HEK293 (cell line): ENCODE measurements around the gene IL5RA.

Source experiments
- BCL11A ChIP-seq: fragments of 450-650 bp; formaldehyde crosslinking; IDR thresholded peaks from 2 replicates; pipeline ENCODE4 v1.5.1; 2016; ENCODE audit warnings: low read depth, missing biosample characterization, missing genetic modification characterization
- GFI1B ChIP-seq: fragments of 450-650 bp; formaldehyde crosslinking; IDR thresholded peaks from 2 replicates; pipeline ENCODE4 v1.5.1; 2016; ENCODE audit warnings: missing biosample characterization, missing genetic modification characterization
- HOXD13 ChIP-seq: sonication (generic); formaldehyde crosslinking; IDR thresholded peaks from 2 replicates; pipeline ENCODE4 v1.8.0; 2022; ENCODE audit warnings: missing genetic modification reagents, borderline replicate concordance
- KLF10 ChIP-seq: fragments of 450-650 bp; IDR thresholded peaks from 2 replicates; pipeline ENCODE4 v1.5.1; 2018; ENCODE audit warnings: missing biosample characterization, mild to moderate bottlenecking, missing genetic modification characterization
- KLF17 ChIP-seq: fragments of 450-650 bp; formaldehyde crosslinking; IDR thresholded peaks from 2 replicates; pipeline ENCODE4 v1.5.1; 2016; ENCODE audit warnings: missing biosample characterization, missing genetic modification characterization
- KLF8 ChIP-seq: fragments of 450-650 bp; formaldehyde crosslinking; IDR thresholded peaks from 2 replicates; pipeline ENCODE4 v1.5.1; 2016; ENCODE audit warnings: missing biosample characterization, missing genetic modification characterization
- PRDM10 ChIP-seq: fragments of 450-650 bp; formaldehyde crosslinking; IDR thresholded peaks from 2 replicates; pipeline ENCODE4 v1.5.1; 2016; ENCODE audit warnings: missing biosample characterization, missing genetic modification characterization
- SCRT2 ChIP-seq: fragments of 450-650 bp; formaldehyde crosslinking; IDR thresholded peaks from 2 replicates; pipeline ENCODE4 v1.5.1; 2016; ENCODE audit warnings: missing biosample characterization, missing genetic modification characterization
- ZBTB11 ChIP-seq: fragments of 450-650 bp; formaldehyde crosslinking; conservative IDR thresholded peaks from 2 replicates; pipeline ENCODE4 v1.5.1; 2016; ENCODE audit warnings: low read depth, missing biosample characterization, missing genetic modification characterization
- ZBTB17 ChIP-seq: fragments of 450-650 bp; formaldehyde crosslinking; IDR thresholded peaks from 2 replicates; pipeline ENCODE4 v1.5.1; 2016; ENCODE audit warnings: missing biosample characterization, missing genetic modification characterization
- ZBTB26 ChIP-seq: fragments of 450-650 bp; formaldehyde crosslinking; optimal IDR thresholded peaks from 2 replicates; pipeline ENCODE3; 2016; ENCODE audit warnings: missing biosample characterization, mild to moderate bottlenecking, missing genetic modification characterization
- ZNF114 ChIP-seq: fragments of 450-650 bp; formaldehyde crosslinking; IDR thresholded peaks from 2 replicates; pipeline ENCODE4 v1.5.0; 2017; ENCODE audit warnings: missing biosample characterization, missing genetic modification characterization
- ZNF140 ChIP-seq: fragments of 450-650 bp; formaldehyde crosslinking; IDR thresholded peaks from 2 replicates; pipeline ENCODE4 v1.5.1; 2016; ENCODE audit warnings: missing biosample characterization, missing genetic modification characterization
- ZNF184 ChIP-seq: fragments of 450-650 bp; IDR thresholded peaks from 2 replicates; pipeline ENCODE4 v1.5.1; 2018; ENCODE audit warnings: missing biosample characterization, mild to moderate bottlenecking, missing genetic modification characterization
- ZNF202 ChIP-seq: fragments of 450-650 bp; formaldehyde crosslinking; IDR thresholded peaks from 2 replicates; pipeline ENCODE4 v1.5.1; 2016; ENCODE audit warnings: missing biosample characterization, missing genetic modification characterization, borderline replicate concordance
- ZNF239 ChIP-seq: fragments of 450-650 bp; formaldehyde crosslinking; IDR thresholded peaks from 2 replicates; pipeline ENCODE4 v1.5.1; 2016; ENCODE audit warnings: missing biosample characterization, missing genetic modification characterization
- ZNF302 ChIP-seq: fragments of 450-650 bp; formaldehyde crosslinking; IDR thresholded peaks from 2 replicates; pipeline ENCODE4 v1.5.1; 2016; ENCODE audit warnings: missing biosample characterization, missing genetic modification characterization, low read depth
- ZNF324 ChIP-seq: fragments of 450-650 bp; formaldehyde crosslinking; IDR thresholded peaks from 2 replicates; pipeline ENCODE4 v1.5.1; 2016; ENCODE audit warnings: missing biosample characterization, missing genetic modification characterization
- ZNF350 ChIP-seq: fragments of 450-650 bp; formaldehyde crosslinking; IDR thresholded peaks from 2 replicates; pipeline ENCODE4 v1.5.0; 2017; ENCODE audit warnings: missing biosample characterization, mild to moderate bottlenecking, missing genetic modification characterization
- ZNF394 ChIP-seq: fragments of 450-650 bp; formaldehyde crosslinking; IDR thresholded peaks from 2 replicates; pipeline ENCODE4 v1.5.1; 2016; ENCODE audit warnings: missing biosample characterization, missing genetic modification characterization, mild to moderate bottlenecking, moderate library complexity, borderline replicate concordance
- ZNF426 ChIP-seq: fragments of 450-650 bp; formaldehyde crosslinking; IDR thresholded peaks from 2 replicates; pipeline ENCODE4 v1.5.1; 2017; ENCODE audit warnings: missing biosample characterization, missing genetic modification characterization, mild to moderate bottlenecking, inconsistent platforms, moderate library complexity
- ZNF473 ChIP-seq: fragments of 450-650 bp; formaldehyde crosslinking; IDR thresholded peaks from 2 replicates; pipeline ENCODE4 v1.5.1; 2017; ENCODE audit warnings: missing biosample characterization, missing genetic modification characterization
- ZNF596 ChIP-seq: fragments of 450-650 bp; IDR thresholded peaks from 2 replicates; pipeline ENCODE4 v1.5.0; 2018; ENCODE audit warnings: missing biosample characterization, mild to moderate bottlenecking, missing genetic modification characterization, moderate library complexity
- ZNF837 ChIP-seq: fragments of 450-650 bp; formaldehyde crosslinking; IDR thresholded peaks from 2 replicates; pipeline ENCODE4 v1.5.1; 2016; ENCODE audit warnings: missing biosample characterization, missing genetic modification characterization
- ZSCAN23 ChIP-seq: fragments of 450-650 bp; formaldehyde crosslinking; IDR thresholded peaks from 2 replicates; pipeline ENCODE4 v1.5.1; 2016; ENCODE audit warnings: missing biosample characterization, missing genetic modification characterization
- ZSCAN4 ChIP-seq: fragments of 450-650 bp; formaldehyde crosslinking; IDR thresholded peaks from 2 replicates; pipeline ENCODE4 v1.5.1; 2017; ENCODE audit warnings: missing biosample characterization, missing genetic modification characterization
- ZSCAN5A ChIP-seq: fragments of 450-650 bp; formaldehyde crosslinking; IDR thresholded peaks from 2 replicates; pipeline ENCODE4 v1.5.1; 2016; ENCODE audit warnings: missing biosample characterization, missing genetic modification characterization

IL5RA gene

GRCh38 chr3:3126477-3127431, 16.6 kb upstream of the IL5RA start, which contains the start of gene TRNT1 (continued):
- TF ChIP-seq ZNF473 (tag by site-specific recombination), result no peak
- TF ChIP-seq ZNF596 (tag by site-specific recombination), result 0 out of 2 replicates have a peak, but pooled peaks have one; percentile 8
- no peak for TF ChIP-seq GFI1B
- peak; percentile 29; the same call in 1 of the 2 replicates for TF ChIP-seq PRDM10 (tag by site-specific recombination)
- TF ChIP-seq ZNF140, result no peak
- TF ChIP-seq ZNF837 (tag by site-specific recombination), result no peak
- TF ChIP-seq ZNF239, result no peak; the same call in 1 of the 2 replicates
- TF ChIP-seq ZNF302 (tag by site-specific recombination), result no peak
- TF ChIP-seq ZNF426, result no peak
- no peak for TF ChIP-seq ZNF184 (tag by site-specific recombination)
- no peak for TF ChIP-seq BCL11A (tag by site-specific recombination)
- peak; percentile 50; the same call in 1 of the 2 replicates for TF ChIP-seq ZBTB17 (tag by site-specific recombination)
- no peak for TF ChIP-seq ZSCAN4 (tag by site-specific recombination)
- TF ChIP-seq ZNF114, result no peak
- no peak for TF ChIP-seq ZNF350
- TF ChIP-seq ZSCAN23, result no peak
- TF ChIP-seq ZBTB26 (tag by site-specific recombination), result peak; percentile 99
- no peak for TF ChIP-seq HOXD13
- no peak for TF ChIP-seq ZNF202
- TF ChIP-seq KLF10 (tag by site-specific recombination), result peak; percentile 39; the same call in 1 of the 2 replicates
- TF ChIP-seq ZNF324, result peak; percentile 53; the same call in 1 of the 2 replicates
- TF ChIP-seq ZSCAN5A (tag by site-specific recombination), result peak; percentile 86; the same call in 1 of the 2 replicates
- peak; percentile 89 for TF ChIP-seq ZBTB11 (tag by site-specific recombination)
- TF ChIP-seq SCRT2 (tag by site-specific recombination), result peak; percentile 75
- peak; percentile 82 for TF ChIP-seq KLF17 (tag by site-specific recombination)
- TF ChIP-seq ZNF394 (tag by site-specific recombination), result no peak
- peak; percentile 48 for TF ChIP-seq KLF8 (tag by site-specific recombination)
